HK-2 (cell line): ENCODE results near the gene RPL9.
"Not testable (repeated sequence)": the region's sequence is repeated elsewhere in the genome, so short reads cannot be mapped to it uniquely, and the experiment has no call there.

Experiments used
- DNase-seq: peaks from one replicate; pipeline ENCODE4 v3.0.0-alpha.2; 2018; ENCODE audit not compliant: unreplicated experiment

RPL9 gene

GRCh38 chr4:39466747-39467146, 8.0 kb upstream of the RPL9 start:
- DNase-seq, result no peak

- no peak for DNase-seq
These were observed 6.3 kb upstream of the RPL9 start for GRCh38 chr4:39464886-39465501.

- DNase-seq, result not testable (repeated sequence)
These were observed 589 bp downstream of the RPL9 start for GRCh38 chr4:39458161-39458504.

GRCh38 chr4:39456946-39457763, 1.6 kb downstream of the RPL9 start:
- no peak for DNase-seq

- no peak for DNase-seq
These were observed 3.2 kb downstream of the RPL9 start for GRCh38 chr4:39455486-39455885.

GRCh38 chr4:39453738-39454137, 5.0 kb downstream of the RPL9 start:
- no peak for DNase-seq

- no peak for DNase-seq
These were observed 5.7 kb downstream of the RPL9 start for GRCh38 chr4:39452860-39453587.

- no peak for DNase-seq
These were observed 6.4 kb downstream of the RPL9 start for GRCh38 chr4:39452153-39452859.

GRCh38 chr4:39451423-39452023, 7.2 kb downstream of the RPL9 start:
- peak; percentile 25 for DNase-seq

- no peak for DNase-seq
These were observed 8.1 kb downstream of the RPL9 start for GRCh38 chr4:39450618-39451017.

GRCh38 chr4:39446842-39447573, 11.7 kb downstream of the RPL9 start:
- DNase-seq, result no peak

GRCh38 chr4:39446483-39446841, 12.3 kb downstream of the RPL9 start:
- DNase-seq, result no peak

- DNase-seq, result no peak
These were observed 15.7 kb downstream of the RPL9 start for GRCh38 chr4:39442998-39443397.

- DNase-seq, result no peak
These were observed 17.1 kb downstream of the RPL9 start for GRCh38 chr4:39441593-39441992.

- DNase-seq, result no peak
These were observed 22.8 kb downstream of the RPL9 start for GRCh38 chr4:39435659-39436563.

GRCh38 chr4:39433878-39434492, 24.7 kb downstream of the RPL9 start:
- DNase-seq, result no peak

GRCh38 chr4:39429476-39430334, 29.0 kb downstream of the RPL9 start:
- DNase-seq, result no peak

- no peak for DNase-seq
These were observed 31.1 kb downstream of the RPL9 start for GRCh38 chr4:39427520-39428114.
